SU-DHL-6 (cell line): ENCODE data around the gene RPS6KL1.

Source experiments
- CTCF ChIP-seq: fragments of 200-600 bp; sonication (generic); IDR thresholded peaks from one replicate; pipeline ENCODE4 v1.5.1; 2017; ENCODE audit warnings: antibody characterized with exemption, mild to moderate bottlenecking, low read length, moderate library complexity; ENCODE audit not compliant: insufficient read depth, poor library complexity, severe bottlenecking
- EZH2phosphoT487 ChIP-seq: fragments of 200-600 bp; sonication (generic), shearing (Covaris generic); conservative IDR thresholded peaks from 2 replicates; pipeline ENCODE4 v1.6.1; 2018; ENCODE audit warnings: mild to moderate bottlenecking, antibody characterized with exemption, low read length, moderate library complexity, mixed read lengths

- TF ChIP-seq CTCF (no peak), EZH2phosphoT487 (no peak)
Observed at GRCh38 chr14:74968811-74969210, 45.8 kb upstream of the RPS6KL1 start.
